NB4 (cell line): ENCODE results near the gene LGALS9.

Experiments used
- MYC ChIP-seq: IDR thresholded peaks from 2 replicates; pipeline ENCODE4 v1.6.1; 2011; ENCODE audit warnings: low read depth, low read length
- POLR2A ChIP-seq: IDR thresholded peaks from 2 replicates; pipeline ENCODE4 v1.6.1; 2011; ENCODE audit warnings: mild to moderate bottlenecking; ENCODE audit not compliant: insufficient read length; ENCODE audit errors: extremely low read depth
- TF ChIP-seq, protein P1 (sequence below): IDR thresholded peaks from one replicate; pipeline ENCODE4 v1.5.1; 2012; ENCODE audit warnings: low read depth, low read length

DNA sequence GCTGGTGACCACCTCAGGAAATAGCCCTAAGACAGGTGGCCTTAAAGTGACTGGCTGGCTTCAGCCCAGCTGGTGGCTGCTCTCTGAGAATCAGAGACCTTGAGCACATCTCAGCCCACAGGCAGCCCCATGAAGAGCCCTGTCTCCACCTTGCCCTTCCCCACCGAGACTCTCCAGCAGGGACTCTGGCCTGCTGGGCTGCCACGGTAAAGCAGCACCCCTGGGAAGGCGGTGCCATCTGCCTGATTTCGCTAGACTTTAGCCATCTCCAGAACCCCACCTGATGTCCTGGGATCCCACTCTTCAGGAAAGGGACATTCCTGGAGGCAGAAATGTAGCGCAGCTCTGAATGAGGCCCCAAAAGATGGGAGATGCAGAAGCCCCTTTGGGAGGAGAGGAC lies 45.2 kb upstream of the LGALS9 start:
- TF ChIP-seq, protein P1, sequence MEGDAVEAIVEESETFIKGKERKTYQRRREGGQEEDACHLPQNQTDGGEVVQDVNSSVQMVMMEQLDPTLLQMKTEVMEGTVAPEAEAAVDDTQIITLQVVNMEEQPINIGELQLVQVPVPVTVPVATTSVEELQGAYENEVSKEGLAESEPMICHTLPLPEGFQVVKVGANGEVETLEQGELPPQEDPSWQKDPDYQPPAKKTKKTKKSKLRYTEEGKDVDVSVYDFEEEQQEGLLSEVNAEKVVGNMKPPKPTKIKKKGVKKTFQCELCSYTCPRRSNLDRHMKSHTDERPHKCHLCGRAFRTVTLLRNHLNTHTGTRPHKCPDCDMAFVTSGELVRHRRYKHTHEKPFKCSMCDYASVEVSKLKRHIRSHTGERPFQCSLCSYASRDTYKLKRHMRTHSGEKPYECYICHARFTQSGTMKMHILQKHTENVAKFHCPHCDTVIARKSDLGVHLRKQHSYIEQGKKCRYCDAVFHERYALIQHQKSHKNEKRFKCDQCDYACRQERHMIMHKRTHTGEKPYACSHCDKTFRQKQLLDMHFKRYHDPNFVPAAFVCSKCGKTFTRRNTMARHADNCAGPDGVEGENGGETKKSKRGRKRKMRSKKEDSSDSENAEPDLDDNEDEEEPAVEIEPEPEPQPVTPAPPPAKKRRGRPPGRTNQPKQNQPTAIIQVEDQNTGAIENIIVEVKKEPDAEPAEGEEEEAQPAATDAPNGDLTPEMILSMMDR = no peak
- no peak for TF ChIP-seq POLR2A
- TF ChIP-seq MYC = no peak
